ENCODE results near the gene OR5M8.

The OR5M8 gene

GRCh38 chr11:56491270-56491669, at the start of gene OR5M8:
TSS of gene OR5M8 (minus strand) at chr11:56491370. CDS start at chr11:56491370, 0 bp downstream.
- no peak for DNase-seq

GRCh38 chr11:56533054-56533740, 42.0 kb upstream of the OR5M8 start:
- DNase-seq, result no peak

GRCh38 chr11:56531856-56532255, 40.7 kb upstream of the OR5M8 start:
- no peak for DNase-seq

- no peak for DNase-seq
Observed at GRCh38 chr11:56522008-56522407, 30.8 kb upstream of the OR5M8 start.

GRCh38 chr11:56513280-56513679, 22.1 kb upstream of the OR5M8 start:
- DNase-seq, result no peak

- DNase-seq, result no peak
Observed at GRCh38 chr11:56509439-56509838, 18.3 kb upstream of the OR5M8 start.

- no peak for DNase-seq
Observed at GRCh38 chr11:56497010-56497409, 5.8 kb upstream of the OR5M8 start.

GRCh38 chr11:56495117-56495516, 3.9 kb upstream of the OR5M8 start:
- no peak for DNase-seq

- DNase-seq, result no peak
Observed at GRCh38 chr11:56486801-56487200, 4.4 kb downstream of the OR5M8 start.

- no peak for DNase-seq
Observed at GRCh38 chr11:56474729-56475235, 16.4 kb downstream of the OR5M8 start.

- DNase-seq, result no peak
Observed at GRCh38 chr11:56473252-56473651, 17.9 kb downstream of the OR5M8 start, which contains the start of gene OR5M3. TSS of gene OR5M3 (minus strand) at chr11:56473352. CDS start at chr11:56470497, 2,855 bp downstream.

GRCh38 chr11:56457076-56457475, 34.1 kb downstream of the OR5M8 start:
- DNase-seq, result no peak

GRCh38 chr11:56453521-56453920, 37.6 kb downstream of the OR5M8 start:
- no peak for DNase-seq
